ENCODE measurements around the gene CLASP2.
A peak's percentile ranks its signal among the peaks of the same experiment; 100 is the strongest.
"Not testable (repeated sequence)": the region's sequence is repeated elsewhere in the genome, so short reads cannot be mapped to it uniquely, and the experiment has no call there.

The CLASP2 gene

GRCh38 chr3:33682770-33683169 lies 35.3 kb downstream of the CLASP2 start:
- DNase-seq, result no peak

- no peak for DNase-seq
Observed at GRCh38 chr3:33681667-33682066, 36.4 kb downstream of the CLASP2 start.

- DNase-seq, result no peak
Observed at GRCh38 chr3:33678073-33678472, 40.0 kb downstream of the CLASP2 start.

- not testable (repeated sequence) for DNase-seq
Observed at GRCh38 chr3:33673436-33673835, 44.6 kb downstream of the CLASP2 start.

- DNase-seq, result no peak
Observed at GRCh38 chr3:33668618-33669017, 49.4 kb downstream of the CLASP2 start.

- DNase-seq, result no peak
Observed at GRCh38 chr3:33665294-33665693, 52.8 kb downstream of the CLASP2 start.

GRCh38 chr3:33664195-33664594 lies 53.9 kb downstream of the CLASP2 start:
- no peak for DNase-seq

GRCh38 chr3:33663042-33663441 lies 55.0 kb downstream of the CLASP2 start:
- DNase-seq, result no peak

GRCh38 chr3:33659856-33660434 lies 58.1 kb downstream of the CLASP2 start:
- DNase-seq, result no peak

- DNase-seq, result peak; percentile 46
Observed at GRCh38 chr3:33658991-33659848, 58.8 kb downstream of the CLASP2 start.

GRCh38 chr3:33658621-33658990 lies 59.4 kb downstream of the CLASP2 start:
- no peak for DNase-seq

GRCh38 chr3:33658039-33658438 lies 60.0 kb downstream of the CLASP2 start:
- DNase-seq, result no peak

GRCh38 chr3:33652736-33653135 lies 65.3 kb downstream of the CLASP2 start:
- no peak for DNase-seq

- not testable (repeated sequence) for DNase-seq
Observed at GRCh38 chr3:33651101-33651500, 67.0 kb downstream of the CLASP2 start.

GRCh38 chr3:33650495-33650894 lies 67.6 kb downstream of the CLASP2 start:
- no peak for DNase-seq

- no peak for DNase-seq
Observed at GRCh38 chr3:33648793-33649192, 69.3 kb downstream of the CLASP2 start.

- DNase-seq, result no peak
Observed at GRCh38 chr3:33646406-33646805, 71.6 kb downstream of the CLASP2 start.

- no peak for DNase-seq
Observed at GRCh38 chr3:33645060-33645647, 72.9 kb downstream of the CLASP2 start.

- no peak for DNase-seq
Observed at GRCh38 chr3:33644582-33644981, 73.5 kb downstream of the CLASP2 start.

GRCh38 chr3:33642806-33643205 lies 75.2 kb downstream of the CLASP2 start:
- no peak for DNase-seq

- no peak for DNase-seq
Observed at GRCh38 chr3:33639889-33640288, 78.2 kb downstream of the CLASP2 start.

GRCh38 chr3:33637482-33637881 lies 80.6 kb downstream of the CLASP2 start:
- no peak for DNase-seq

GRCh38 chr3:33636125-33636850 lies 81.8 kb downstream of the CLASP2 start:
- DNase-seq, result no peak

- DNase-seq, result no peak
Observed at GRCh38 chr3:33634262-33634661, 83.8 kb downstream of the CLASP2 start.
